C4-2B (cell line): Measurements from ENCODE around the gene SYT2.
"Not testable (repeated sequence)": the region's sequence is repeated elsewhere in the genome, so short reads cannot be mapped to it uniquely, and the experiment has no call there.

Experiments
- H3K27ac ChIP-seq: fragments of 450-650 bp; 2 replicates; pipeline ENCODE4 v1.5.1; 2017
- CTCF ChIP-seq: fragments of 450-650 bp; conservative IDR thresholded peaks from 2 replicates; pipeline ENCODE4 v1.5.1; 2017; ENCODE audit warnings: mild to moderate bottlenecking
- ZFX ChIP-seq: fragments of 450-650 bp; IDR thresholded peaks from 2 replicates; pipeline ENCODE4 v1.6.1; 2017

The SYT2 gene

GRCh38 chr1:202742496-202742895 lies 32.2 kb upstream of the SYT2 start:
- no peak overlapping the region for H3K27ac ChIP-seq
- TF ChIP-seq CTCF (no peak), ZFX (no peak)

GRCh38 chr1:202733251-202733650 lies 23.0 kb upstream of the SYT2 start:
- H3K27ac ChIP-seq: no peak overlapping the region
- TF ChIP-seq ZFX: no peak
- TF ChIP-seq CTCF: no peak

- no peak for TF ChIP-seq CTCF
- TF ChIP-seq ZFX: no peak
- H3K27ac ChIP-seq: no peak overlapping the region
These were observed 18.7 kb upstream of the SYT2 start for GRCh38 chr1:202728951-202729350.

GRCh38 chr1:202725526-202725925 lies 15.3 kb upstream of the SYT2 start:
- TF ChIP-seq ZFX: no peak
- TF ChIP-seq CTCF: no peak
- no peak overlapping the region for H3K27ac ChIP-seq

- H3K27ac ChIP-seq: no peak overlapping the region
- no peak for TF ChIP-seq CTCF
These were observed 13.5 kb upstream of the SYT2 start for GRCh38 chr1:202723708-202724107.

GRCh38 chr1:202723046-202723445 lies 12.8 kb upstream of the SYT2 start:
- not testable (repeated sequence) for H3K27ac ChIP-seq

GRCh38 chr1:202716654-202717053 lies 6.4 kb upstream of the SYT2 start:
- TF ChIP-seq ZFX (no peak), CTCF (no peak)
- no peak overlapping the region for H3K27ac ChIP-seq

GRCh38 chr1:202714202-202714601 lies 3.9 kb upstream of the SYT2 start:
- H3K27ac ChIP-seq: not testable (repeated sequence)

- no peak overlapping the region for H3K27ac ChIP-seq
These were observed 2.9 kb upstream of the SYT2 start for GRCh38 chr1:202713110-202713509.

More at GRCh38 chr1:202713110-202713509, 2.9 kb upstream of the SYT2 start:
- TF ChIP-seq CTCF (no peak), ZFX (no peak)
